ENCODE measurements around the gene PLS3.
A peak's percentile ranks its signal among the peaks of the same experiment; 100 is the strongest.

PLS3 gene

DNA sequence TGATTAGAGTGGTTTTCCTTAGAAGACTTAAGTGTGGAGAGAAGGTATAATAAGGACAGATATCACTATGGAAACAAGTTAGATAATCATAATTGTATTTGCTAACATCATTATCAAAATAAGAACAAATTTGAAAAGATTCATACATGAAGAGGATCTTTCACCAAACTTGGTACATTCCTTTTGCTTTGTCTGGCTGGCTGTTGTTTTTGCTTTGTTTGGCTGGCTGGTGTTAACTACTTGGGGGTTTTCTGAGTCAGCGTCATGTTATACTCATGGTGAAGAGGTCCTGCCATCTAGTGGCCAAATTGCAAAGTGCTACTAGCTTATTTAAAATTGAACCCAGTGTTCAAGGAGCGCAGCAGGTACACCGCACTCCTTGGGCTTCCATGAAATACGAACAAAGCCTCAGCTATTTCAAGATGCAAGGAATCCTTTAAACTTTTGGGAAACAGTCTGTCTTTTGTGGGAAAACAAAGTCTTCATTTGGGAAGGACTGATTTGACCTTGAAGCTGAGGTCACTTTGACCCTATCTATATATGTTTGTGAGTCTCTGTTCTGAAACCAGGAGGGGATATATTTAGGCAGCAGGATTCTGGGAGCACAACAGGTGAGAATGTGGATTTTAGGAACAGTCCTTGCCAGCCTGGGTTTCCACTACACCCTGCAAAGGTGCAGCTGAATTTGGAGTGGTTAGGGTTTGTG lies 129.7 kb downstream of the PLS3 start:
- peak; percentile 72 for DNase-seq
- no peaks in the 10 kb centered on the region for H3K9me3 Mint-ChIP-seq

GRCh38 chrX:115693476-115693875 lies 132.5 kb downstream of the PLS3 start:
- H3K4me3 Mint-ChIP-seq: no peak overlapping the region
- no peak overlapping the region for H3K27ac Mint-ChIP-seq
- peaks cover 12% of the 10 kb centered on the region for H3K4me1 Mint-ChIP-seq
- H3K27me3 Mint-ChIP-seq (ENCODE audit: low read depth, poor library complexity): peaks cover 28% of the 10 kb centered on the region
- no peaks in the 10 kb centered on the region for H3K36me3 Mint-ChIP-seq (ENCODE audit: low read depth)
- TF ChIP-seq, protein P1, sequence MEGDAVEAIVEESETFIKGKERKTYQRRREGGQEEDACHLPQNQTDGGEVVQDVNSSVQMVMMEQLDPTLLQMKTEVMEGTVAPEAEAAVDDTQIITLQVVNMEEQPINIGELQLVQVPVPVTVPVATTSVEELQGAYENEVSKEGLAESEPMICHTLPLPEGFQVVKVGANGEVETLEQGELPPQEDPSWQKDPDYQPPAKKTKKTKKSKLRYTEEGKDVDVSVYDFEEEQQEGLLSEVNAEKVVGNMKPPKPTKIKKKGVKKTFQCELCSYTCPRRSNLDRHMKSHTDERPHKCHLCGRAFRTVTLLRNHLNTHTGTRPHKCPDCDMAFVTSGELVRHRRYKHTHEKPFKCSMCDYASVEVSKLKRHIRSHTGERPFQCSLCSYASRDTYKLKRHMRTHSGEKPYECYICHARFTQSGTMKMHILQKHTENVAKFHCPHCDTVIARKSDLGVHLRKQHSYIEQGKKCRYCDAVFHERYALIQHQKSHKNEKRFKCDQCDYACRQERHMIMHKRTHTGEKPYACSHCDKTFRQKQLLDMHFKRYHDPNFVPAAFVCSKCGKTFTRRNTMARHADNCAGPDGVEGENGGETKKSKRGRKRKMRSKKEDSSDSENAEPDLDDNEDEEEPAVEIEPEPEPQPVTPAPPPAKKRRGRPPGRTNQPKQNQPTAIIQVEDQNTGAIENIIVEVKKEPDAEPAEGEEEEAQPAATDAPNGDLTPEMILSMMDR (IDR thresholded peaks at IDR 0.05): no peak
- H3K9me3 Mint-ChIP-seq: no peaks in the 10 kb centered on the region
- no peak for DNase-seq

More for the DNA sequence above, 129.7 kb downstream of the PLS3 start:
- Mint-ChIP-seq H3K36me3 (ENCODE audit: low read depth) (no peaks in the 10 kb centered on the region), H3K4me1 (peaks cover 20% of the 10 kb centered on the region), H3K27ac (no peak overlapping the region), H3K27me3 (ENCODE audit: low read depth, poor library complexity) (peaks cover 21% of the 10 kb centered on the region), H3K4me3 (no peak overlapping the region)
- TF ChIP-seq, protein P1 (IDR thresholded peaks at IDR 0.05): peak; percentile 91

DNA sequence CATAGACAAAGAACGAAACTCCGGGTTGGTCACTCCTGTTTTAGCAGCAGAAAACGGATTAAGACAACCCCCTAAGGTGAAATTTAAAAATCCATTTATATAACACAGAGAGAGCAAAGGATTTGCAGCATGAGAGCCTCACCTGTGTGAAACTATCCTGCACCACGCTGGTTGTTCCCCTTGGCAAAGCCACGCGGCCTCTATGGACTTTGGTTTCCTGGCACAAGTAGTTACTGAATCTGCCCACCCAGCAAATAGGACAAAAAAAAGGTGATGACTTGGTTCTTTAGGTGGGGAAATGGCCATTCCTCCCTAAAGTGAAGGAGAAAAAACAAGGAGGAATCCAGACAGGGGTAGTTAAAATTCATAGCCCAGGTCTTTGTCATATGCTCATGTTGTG lies 133.1 kb downstream of the PLS3 start:
- no peak for DNase-seq
- H3K4me3 Mint-ChIP-seq: no peak overlapping the region
- no peaks in the 10 kb centered on the region for H3K9me3 Mint-ChIP-seq

GRCh38 chrX:115696039-115696438 lies 135.1 kb downstream of the PLS3 start:
- no peak for DNase-seq
- H3K4me1 Mint-ChIP-seq: no peaks in the 10 kb centered on the region
- no peaks in the 10 kb centered on the region for H3K9me3 Mint-ChIP-seq
- no peak overlapping the region for H3K27ac Mint-ChIP-seq
- no peaks in the 10 kb centered on the region for H3K36me3 Mint-ChIP-seq (ENCODE audit: low read depth)
- no peak overlapping the region for H3K4me3 Mint-ChIP-seq
- peaks cover 30% of the 10 kb centered on the region for H3K27me3 Mint-ChIP-seq (ENCODE audit: low read depth, poor library complexity)
- TF ChIP-seq, protein P1 (IDR thresholded peaks at IDR 0.05): no peak

More for the DNA sequence above, 133.1 kb downstream of the PLS3 start:
- TF ChIP-seq, protein P1 (IDR thresholded peaks at IDR 0.05): no peak
- H3K27me3 Mint-ChIP-seq (ENCODE audit: low read depth, poor library complexity): peaks cover 28% of the 10 kb centered on the region
- no peaks in the 10 kb centered on the region for H3K36me3 Mint-ChIP-seq (ENCODE audit: low read depth)
- no peak overlapping the region for H3K27ac Mint-ChIP-seq
- peaks cover 12% of the 10 kb centered on the region for H3K4me1 Mint-ChIP-seq

DNA sequence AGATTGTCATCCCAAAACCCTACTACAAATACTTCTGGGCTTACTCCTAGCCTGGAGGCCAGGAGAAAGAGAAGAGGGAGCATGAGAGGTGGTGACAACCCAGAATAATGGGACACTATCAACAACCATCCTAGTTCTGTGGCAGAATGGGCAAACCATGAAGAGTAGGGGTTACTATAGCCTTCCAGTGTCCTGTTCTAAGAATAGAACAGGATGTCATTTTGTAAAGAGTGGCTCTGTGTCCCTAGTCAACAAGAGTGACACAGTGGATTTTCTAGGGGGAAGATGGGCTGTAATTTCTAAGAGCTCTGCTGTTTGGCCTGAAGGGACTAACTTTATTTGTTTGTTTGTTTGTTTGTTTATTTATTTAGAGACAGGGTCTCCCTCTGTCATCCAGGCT lies 136.0 kb downstream of the PLS3 start:
- no peak for DNase-seq
- H3K4me1 Mint-ChIP-seq: no peaks in the 10 kb centered on the region
- H3K9me3 Mint-ChIP-seq: no peaks in the 10 kb centered on the region
- no peak overlapping the region for H3K4me3 Mint-ChIP-seq
- no peak overlapping the region for H3K27ac Mint-ChIP-seq
- no peaks in the 10 kb centered on the region for H3K36me3 Mint-ChIP-seq (ENCODE audit: low read depth)
- H3K27me3 Mint-ChIP-seq (ENCODE audit: low read depth, poor library complexity): peaks cover 34% of the 10 kb centered on the region
- TF ChIP-seq, protein P1 (IDR thresholded peaks at IDR 0.05): no peak

DNA sequence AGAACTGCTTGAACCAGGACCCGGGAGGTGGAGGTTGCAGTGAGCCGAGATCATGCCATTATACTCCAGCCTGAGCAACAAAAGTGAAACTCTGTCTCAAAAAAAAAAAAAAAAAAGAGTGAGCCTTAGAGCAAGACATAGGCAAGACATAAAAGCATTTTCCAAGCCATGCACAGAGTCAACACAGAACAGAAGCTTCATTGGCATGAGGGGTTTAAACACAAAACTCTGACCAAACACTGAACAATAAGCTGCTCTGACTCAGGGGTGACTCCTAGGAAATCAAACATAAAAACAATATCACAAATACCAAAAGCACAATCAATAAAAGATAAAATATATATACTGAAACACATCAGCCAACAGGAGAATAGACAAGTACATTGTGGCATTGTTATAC lies 136.8 kb downstream of the PLS3 start:
- H3K36me3 Mint-ChIP-seq (ENCODE audit: low read depth): no peaks in the 10 kb centered on the region
- H3K4me1 Mint-ChIP-seq: no peaks in the 10 kb centered on the region
- no peaks in the 10 kb centered on the region for H3K9me3 Mint-ChIP-seq
- peaks cover 34% of the 10 kb centered on the region for H3K27me3 Mint-ChIP-seq (ENCODE audit: low read depth, poor library complexity)
- no peak overlapping the region for H3K4me3 Mint-ChIP-seq
- H3K27ac Mint-ChIP-seq: no peak overlapping the region
- no peak for DNase-seq
- TF ChIP-seq, protein P1 (IDR thresholded peaks at IDR 0.05): no peak

Measured in nephron progenitor cell (in vitro differentiated cells).